Measurements from ENCODE around the gene IKBKG. TPM values are rescaled to one million over a fixed set of nuclear protein-coding genes. Genes with fewer than 3 reads are reported as not detected.

Gene IKBKG
- total RNA-seq, 1 donor from 2014 or later: 10.3 TPM

GRCh38 chrX:154596290-154596929 is 49.0 kb downstream of the IKBKG start:
- Histone ChIP-seq H3K27me3 (ENCODE audit: control insufficient read depth, insufficient read depth, low read length) (no peaks in the 10 kb centered on the region), H3K36me3 (ENCODE audit: control insufficient read depth, insufficient read depth, low read length) (no peaks in the 10 kb centered on the region), H3K4me3 (ENCODE audit: low read depth, low read length) (no peak overlapping the region)
- DNase-seq (ENCODE audit: low read depth) (peak; percentile 76), FAIRE-seq (no peak)
- TF ChIP-seq CTCF (IDR thresholded peaks at IDR 0.05; ENCODE audit: insufficient read depth, low read length, severe bottlenecking): no peak

GRCh38 chrX:154597221-154597620 is 49.8 kb downstream of the IKBKG start:
- H3K27me3 ChIP-seq (ENCODE audit: control insufficient read depth, insufficient read depth, low read length): no peaks in the 10 kb centered on the region
- H3K36me3 ChIP-seq (ENCODE audit: control insufficient read depth, insufficient read depth, low read length): no peaks in the 10 kb centered on the region
- TF ChIP-seq CTCF (IDR thresholded peaks at IDR 0.05; ENCODE audit: insufficient read depth, low read length, severe bottlenecking): no peak
- no peak for FAIRE-seq
- no peak for DNase-seq (ENCODE audit: low read depth)
- H3K4me3 ChIP-seq (ENCODE audit: low read depth, low read length): no peak overlapping the region

- Histone ChIP-seq H3K36me3 (ENCODE audit: control insufficient read depth, insufficient read depth, low read length) (no peaks in the 10 kb centered on the region), H3K27me3 (ENCODE audit: control insufficient read depth, insufficient read depth, low read length) (no peaks in the 10 kb centered on the region), H3K4me3 (ENCODE audit: low read depth, low read length) (no peak overlapping the region)
- FAIRE-seq (no peak), DNase-seq (ENCODE audit: low read depth) (no peak)
- no peak for TF ChIP-seq CTCF (IDR thresholded peaks at IDR 0.05; ENCODE audit: insufficient read depth, low read length, severe bottlenecking)
Measured at GRCh38 chrX:154598656-154599055, 51.2 kb downstream of the IKBKG start.

- FAIRE-seq: no peak
- no peak for TF ChIP-seq CTCF (IDR thresholded peaks at IDR 0.05; ENCODE audit: insufficient read depth, low read length, severe bottlenecking)
- Histone ChIP-seq H3K4me3 (ENCODE audit: low read depth, low read length) (no peak overlapping the region), H3K36me3 (ENCODE audit: control insufficient read depth, insufficient read depth, low read length) (no peaks in the 10 kb centered on the region), H3K27me3 (ENCODE audit: control insufficient read depth, insufficient read depth, low read length) (no peaks in the 10 kb centered on the region)
- DNase-seq (ENCODE audit: low read depth): no peak
Measured at GRCh38 chrX:154599531-154599930, 52.1 kb downstream of the IKBKG start.

- Histone ChIP-seq H3K27me3 (ENCODE audit: control insufficient read depth, insufficient read depth, low read length) (no peaks in the 10 kb centered on the region), H3K36me3 (ENCODE audit: control insufficient read depth, insufficient read depth, low read length) (no peaks in the 10 kb centered on the region), H3K4me3 (ENCODE audit: low read depth, low read length) (no peak overlapping the region)
- DNase-seq (ENCODE audit: low read depth) (no peak), FAIRE-seq (no peak)
- TF ChIP-seq CTCF (IDR thresholded peaks at IDR 0.05; ENCODE audit: insufficient read depth, low read length, severe bottlenecking): no peak
Measured at GRCh38 chrX:154600759-154601374, 53.4 kb downstream of the IKBKG start.

GRCh38 chrX:154602226-154602625 is 54.8 kb downstream of the IKBKG start:
- FAIRE-seq (no peak), DNase-seq (ENCODE audit: low read depth) (no peak)
- no peak for TF ChIP-seq CTCF (IDR thresholded peaks at IDR 0.05; ENCODE audit: insufficient read depth, low read length, severe bottlenecking)
- H3K36me3 ChIP-seq (ENCODE audit: control insufficient read depth, insufficient read depth, low read length): no peaks in the 10 kb centered on the region
- H3K27me3 ChIP-seq (ENCODE audit: control insufficient read depth, insufficient read depth, low read length): no peaks in the 10 kb centered on the region
- no peak overlapping the region for H3K4me3 ChIP-seq (ENCODE audit: low read depth, low read length)

All from bronchial epithelial cell (primary cell).